ENCODE results near the gene ZNF497.
"Not testable (repeated sequence)": the region's sequence is repeated elsewhere in the genome, so short reads cannot be mapped to it uniquely, and the experiment has no call there.

The ZNF497 gene

DNA sequence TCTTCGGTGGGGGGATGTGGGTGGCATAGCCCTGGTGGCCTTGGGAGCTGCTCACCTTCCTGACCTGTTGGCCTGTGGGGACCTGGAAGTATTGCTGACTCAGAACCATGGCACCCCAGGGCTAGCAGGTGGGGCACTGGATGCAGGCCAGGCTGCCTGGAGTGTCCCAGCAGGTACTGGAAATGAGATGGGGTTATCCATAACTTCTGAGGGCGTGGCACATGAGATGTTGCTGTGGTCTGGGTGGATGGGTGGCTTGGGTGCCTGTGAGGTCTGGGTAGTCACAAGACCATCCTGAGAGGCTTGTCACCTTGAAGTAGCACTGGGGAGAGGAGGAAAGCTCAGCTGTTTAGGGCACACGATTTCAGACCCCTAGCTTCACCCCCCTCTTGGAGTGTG lies 32.3 kb upstream of the ZNF497 start:
- DNase-seq (ENCODE audit: low read depth in 2 of 2): no peak

DNA sequence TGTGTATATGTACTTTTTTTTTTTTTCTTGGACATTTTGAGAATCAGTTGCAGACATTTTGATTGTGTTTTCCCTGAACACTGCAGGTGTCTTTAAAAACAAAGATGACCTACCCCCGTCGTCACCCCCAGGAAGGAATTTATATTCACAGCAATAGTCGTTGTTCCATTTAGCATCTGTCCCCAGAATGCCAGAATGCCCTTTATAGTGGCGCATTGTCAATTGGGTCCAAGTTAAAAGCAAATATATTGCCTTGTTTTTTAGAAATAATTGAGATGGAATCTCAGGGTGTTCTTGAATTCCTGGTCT lies 31.1 kb upstream of the ZNF497 start:
- no peak for DNase-seq (ENCODE audit: low read depth in 2 of 2)

DNA sequence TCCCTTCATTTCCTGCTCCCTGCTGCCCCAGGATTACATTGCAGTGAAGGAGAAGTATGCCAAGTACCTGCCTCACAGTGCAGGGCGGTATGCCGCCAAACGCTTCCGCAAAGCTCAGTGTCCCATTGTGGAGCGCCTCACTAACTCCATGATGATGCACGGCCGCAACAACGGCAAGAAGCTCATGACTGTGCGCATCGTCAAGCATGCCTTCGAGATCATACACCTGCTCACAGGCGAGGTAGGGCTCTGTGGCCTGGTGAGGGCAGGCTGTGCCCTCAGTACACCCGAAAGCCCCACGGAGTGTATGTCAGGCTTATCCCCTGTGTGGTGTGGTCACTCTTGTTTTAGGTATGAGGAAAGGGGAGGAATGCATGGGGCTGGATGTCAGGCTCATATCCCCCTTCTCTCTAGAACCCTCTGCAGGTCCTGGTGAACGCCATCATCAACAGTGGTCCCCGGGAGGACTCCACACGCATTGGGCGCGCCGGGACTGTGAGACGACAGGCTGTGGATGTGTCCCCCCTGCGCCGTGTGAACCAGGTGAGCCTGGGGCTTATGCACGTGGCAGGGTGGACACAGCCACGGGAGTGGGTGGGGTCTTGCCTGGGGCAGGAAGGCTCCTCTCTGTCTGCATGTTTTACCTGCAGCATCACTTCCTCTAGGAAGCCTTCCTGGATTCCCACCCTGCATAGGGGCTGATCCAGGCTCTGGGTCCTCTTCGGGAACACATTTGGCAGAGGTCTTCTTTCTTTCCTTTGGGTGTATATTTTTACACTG lies 30.6 kb upstream of the ZNF497 start:
- no peak for DNase-seq (ENCODE audit: low read depth in 2 of 2)

DNA sequence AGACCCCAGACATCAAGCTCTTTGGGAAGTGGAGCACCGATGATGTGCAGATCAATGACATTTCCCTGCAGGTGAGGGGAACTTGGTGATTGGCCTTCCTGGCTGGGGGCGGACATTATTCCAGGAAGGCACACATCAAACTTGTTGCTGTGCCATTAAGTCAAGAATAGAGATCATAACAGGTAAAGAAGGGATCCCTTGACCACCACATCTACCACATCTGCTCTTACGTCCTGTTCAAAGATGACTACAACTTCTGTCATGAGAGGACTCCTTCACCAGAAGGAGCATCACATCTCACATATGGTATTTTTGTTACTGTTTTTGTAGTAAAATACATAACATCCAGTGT lies 25.6 kb upstream of the ZNF497 start:
- no peak for DNase-seq (ENCODE audit: low read depth in 2 of 2)

DNA sequence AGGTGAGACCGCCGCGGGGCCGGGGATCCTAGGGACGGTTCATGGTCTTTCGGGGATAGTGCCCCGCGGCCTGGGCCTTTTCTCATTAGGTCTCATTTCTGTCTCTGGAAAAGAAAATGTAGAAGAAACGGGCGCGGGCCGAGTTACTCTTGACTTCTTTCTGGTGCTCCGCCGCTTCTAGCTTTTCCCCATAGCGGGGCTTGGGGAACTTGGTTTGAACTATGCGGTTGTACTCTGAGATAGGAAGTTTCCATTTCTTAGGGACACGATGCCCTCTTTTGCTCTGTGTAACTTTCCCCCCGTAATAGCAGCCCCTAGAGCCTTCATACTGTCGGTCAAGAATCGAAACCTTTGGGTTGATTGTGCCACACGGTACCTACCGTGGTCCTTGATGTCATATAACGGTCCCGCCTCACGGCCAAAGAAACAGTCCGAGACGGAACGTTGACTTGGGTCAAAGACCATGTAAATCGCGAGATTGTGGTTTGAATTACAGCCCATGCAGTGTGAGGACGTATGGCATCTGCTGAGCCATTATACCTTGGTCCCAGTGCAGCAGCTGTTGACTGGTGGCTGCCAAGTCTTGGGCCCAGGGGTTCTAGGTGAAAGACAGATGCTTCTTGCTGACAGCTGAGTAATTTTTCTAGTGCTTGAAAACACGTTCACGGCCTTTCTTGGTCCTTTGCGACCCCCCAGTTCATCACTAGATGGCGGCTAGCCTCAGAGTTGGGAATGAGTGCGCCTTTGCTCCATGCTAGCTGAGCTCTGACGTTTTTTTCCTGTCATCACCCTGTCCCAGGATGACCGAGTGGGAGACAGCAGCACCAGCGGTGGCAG lies 25.0 kb upstream of the ZNF497 start:
- no peak for DNase-seq (ENCODE audit: low read depth in 2 of 2)

DNA sequence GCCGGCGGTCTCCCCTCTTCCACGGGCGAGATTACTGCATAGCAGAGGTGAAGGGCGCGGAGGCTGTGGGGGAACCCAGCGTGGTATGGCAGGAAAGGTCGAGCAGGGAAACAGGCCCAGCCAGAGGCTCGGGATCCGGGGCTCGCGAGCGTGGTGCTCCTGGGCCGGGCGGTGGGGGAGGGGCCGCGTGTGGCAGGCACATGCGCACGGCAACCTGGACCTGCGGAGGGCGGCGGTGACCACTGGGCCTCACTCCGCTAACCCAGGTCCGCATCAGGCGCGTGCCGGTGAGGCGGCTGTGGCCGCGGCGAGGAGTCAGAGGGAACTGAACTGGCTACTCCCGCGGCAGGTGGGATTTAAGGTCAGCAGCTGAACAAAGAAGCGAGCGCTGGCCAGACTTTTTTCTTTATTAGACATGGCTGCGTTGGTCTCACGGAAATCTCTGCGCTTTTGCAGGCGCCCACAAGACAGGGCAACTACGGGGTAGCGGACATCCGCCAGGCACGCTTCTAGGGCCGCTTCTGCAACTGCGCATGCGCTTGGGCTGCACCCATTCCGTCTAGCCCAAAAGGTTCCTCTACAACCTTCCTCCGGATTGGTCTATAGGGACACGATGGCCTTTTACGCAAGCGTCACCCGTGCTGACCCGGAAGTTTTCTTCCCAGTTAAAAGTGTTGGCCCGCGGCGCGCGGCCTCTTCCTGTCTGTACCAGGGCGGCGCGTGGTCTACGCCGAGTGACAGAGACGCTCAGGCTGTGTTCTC lies 24.2 kb upstream of the ZNF497 start, which contains the start of gene RPS5:
Gene RPS5 (plus strand): TSS at position 694 of the 762 bp plus-strand sequence. CDS start 869 bp downstream, outside the sequence.
- peak; percentile 93 to 95 for DNase-seq (ENCODE audit: low read depth in 2 of 2)

DNA sequence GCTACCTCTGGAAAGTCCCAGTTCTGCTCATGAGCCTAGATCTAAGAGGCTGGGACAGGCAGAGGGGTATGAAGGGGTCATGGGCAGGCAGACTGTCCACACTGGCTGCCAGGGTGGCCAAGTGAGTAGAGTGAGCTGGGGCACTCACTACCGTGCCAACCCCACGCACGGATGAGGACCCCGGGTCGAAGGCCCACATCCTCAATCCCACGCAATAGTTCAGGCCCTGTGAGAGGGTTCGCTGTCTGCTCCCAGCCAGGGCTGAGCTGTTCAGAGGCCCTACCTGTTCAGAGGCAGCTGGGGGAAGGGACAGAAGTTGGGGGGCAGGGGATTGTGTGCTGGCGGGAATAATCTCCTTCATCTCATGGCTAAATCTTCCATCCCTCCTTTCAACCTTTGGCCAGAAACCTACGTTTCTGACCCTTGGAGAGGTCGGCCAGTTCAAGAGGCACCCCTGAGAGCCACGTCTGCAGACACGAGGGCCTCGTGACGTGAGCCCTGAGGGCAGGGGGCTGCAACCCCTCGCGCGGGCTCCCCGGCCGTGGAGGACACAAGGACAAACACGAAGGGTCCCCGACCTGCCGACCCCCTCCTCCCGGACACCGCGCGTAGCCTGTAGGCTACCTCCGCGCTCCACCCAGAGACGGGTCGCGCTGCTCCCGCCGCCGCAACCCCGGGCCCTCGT lies 23.5 kb upstream of the ZNF497 start:
- no peak for DNase-seq (ENCODE audit: low read depth in 2 of 2)

DNA sequence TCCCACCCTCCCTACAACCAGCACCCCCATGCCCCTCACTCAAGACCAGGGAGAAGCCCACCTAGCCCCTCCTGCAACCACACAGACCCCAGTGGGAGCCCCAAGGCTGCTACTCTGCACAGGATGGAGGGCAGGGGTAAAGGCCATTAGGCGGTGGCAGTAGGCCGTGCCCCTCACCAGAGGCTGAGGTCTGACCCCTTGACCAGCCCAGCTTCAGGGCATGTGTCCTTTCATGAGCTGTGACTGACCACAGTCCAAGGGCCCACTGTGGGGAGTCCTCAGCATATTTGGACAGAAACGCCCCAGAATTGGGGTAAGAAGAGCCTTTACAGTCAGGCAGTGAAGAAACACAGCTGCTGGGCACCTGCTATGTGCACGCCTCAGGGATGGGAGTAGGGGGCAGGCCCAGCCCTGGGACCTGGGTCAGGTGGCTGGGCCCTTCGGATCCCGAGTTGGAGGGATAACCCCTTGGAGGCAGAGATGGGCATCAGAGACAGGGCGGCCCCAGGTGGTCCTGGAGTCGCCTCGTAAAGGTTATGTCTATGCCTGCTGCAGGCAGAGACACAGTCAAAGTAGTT lies 22.9 kb upstream of the ZNF497 start:
- no peak for DNase-seq (ENCODE audit: low read depth in 2 of 2)

DNA sequence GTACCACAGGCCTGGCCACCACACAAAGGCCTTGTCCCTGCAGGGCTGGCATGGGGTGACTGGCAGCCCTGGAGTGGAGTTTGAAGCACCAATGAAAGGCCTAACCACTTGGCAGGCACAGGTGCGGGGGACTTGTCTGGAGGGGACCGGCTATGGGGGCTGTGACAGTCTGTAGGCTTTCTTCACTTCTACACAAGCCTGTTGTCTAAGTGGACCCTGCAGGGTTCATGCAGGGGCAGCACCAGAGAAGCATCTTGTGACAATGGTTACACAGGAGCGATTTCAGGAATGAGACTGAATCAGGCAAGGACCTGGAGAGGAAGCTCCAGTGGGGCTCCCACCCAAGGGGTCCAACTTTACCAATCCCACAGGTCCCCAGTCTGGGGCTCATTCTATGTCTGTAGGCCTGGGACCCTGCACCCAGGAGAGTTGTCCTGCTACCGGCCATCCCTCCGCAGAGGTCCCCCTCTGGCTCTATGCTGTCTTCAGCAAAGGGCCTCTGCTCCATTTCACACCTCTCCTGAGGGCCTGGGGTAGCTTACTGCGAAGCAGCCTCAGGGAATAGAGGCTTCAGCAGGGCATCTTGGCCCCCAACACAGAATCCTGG lies 20.5 kb upstream of the ZNF497 start:
- no peak for DNase-seq (ENCODE audit: low read depth in 2 of 2)

DNA sequence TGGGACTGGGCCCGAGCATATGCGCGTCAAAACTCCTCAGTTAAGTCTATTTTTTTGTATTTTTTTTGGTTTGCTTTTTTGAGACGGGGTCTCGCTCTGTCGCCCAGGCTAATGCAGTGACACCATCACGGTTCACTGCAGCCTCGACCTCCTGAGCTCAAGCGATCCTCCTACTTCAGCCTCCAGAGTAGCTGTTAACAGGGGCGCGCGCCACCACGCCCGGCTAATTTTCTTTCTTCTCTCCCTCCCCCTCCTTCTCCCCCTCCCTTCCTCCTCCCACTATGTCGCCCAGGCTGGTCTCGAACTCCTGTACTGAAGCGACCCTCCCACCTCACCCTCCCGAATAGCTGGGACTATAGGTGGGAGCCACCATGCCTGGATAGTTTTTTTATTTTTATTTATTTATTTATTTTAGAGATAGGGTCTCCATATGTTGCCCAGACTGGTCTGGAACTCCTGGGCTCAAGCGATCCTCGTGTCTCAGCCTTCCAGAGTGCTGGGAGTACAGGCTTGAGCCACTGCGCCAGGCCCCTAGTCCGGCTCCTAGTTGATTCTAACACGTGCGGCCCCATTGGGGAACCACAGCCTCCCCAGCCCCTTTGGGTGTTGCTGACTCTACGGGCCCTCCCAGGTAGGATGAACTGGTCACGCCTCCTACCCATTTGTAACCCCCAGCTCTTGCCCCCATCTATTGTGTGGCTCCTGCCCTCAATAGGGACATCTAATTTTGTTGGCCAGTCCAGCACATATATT lies 19.1 kb upstream of the ZNF497 start:
- no peak for DNase-seq (ENCODE audit: low read depth in 2 of 2)

DNA sequence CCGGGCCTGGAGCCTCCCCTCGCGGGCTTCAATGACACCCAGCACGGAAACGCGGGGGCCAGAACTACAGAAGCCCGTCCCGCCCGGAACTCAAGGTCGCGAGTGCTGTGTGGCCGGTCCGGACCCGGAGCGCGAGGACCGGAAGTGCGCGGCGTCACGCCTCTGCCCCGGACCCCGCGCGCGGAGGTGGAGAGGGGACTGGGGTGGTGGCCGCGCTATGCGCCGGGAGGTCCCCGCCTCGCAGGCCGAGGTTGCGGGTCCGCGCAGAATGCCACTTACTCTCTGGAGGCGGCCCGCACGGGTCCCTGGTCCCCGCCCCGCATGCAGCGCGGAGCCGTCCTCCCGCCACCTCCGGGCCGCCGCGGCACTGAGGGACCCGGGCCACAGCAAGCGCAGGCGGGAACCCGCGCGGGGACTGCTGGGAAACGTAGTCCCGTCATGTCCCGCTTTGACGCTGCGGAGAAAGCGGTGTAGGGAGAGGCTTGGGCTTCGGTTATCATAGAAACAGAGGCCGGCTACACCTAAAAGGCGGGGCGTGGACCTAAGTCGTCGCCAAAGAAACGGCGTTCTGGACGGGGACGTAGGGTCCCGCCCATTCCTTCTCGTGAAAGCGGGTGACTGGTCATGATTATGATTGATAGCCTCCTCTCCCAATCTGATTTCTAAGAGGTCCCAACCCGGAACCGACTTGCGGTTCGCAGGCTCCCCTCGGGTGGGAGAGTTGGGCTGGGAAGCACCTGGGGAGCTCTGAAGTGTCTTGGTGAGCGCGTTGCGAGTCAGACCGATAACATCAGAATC lies 18.3 kb upstream of the ZNF497 start, which contains the start of gene ZNF837:
Gene ZNF837 (minus strand): TSS at position 369 of the 798 bp plus-strand sequence. CDS start 11,698 bp downstream, outside the sequence.
- DNase-seq (ENCODE audit: low read depth in 2 of 2): peak; percentile 98

DNA sequence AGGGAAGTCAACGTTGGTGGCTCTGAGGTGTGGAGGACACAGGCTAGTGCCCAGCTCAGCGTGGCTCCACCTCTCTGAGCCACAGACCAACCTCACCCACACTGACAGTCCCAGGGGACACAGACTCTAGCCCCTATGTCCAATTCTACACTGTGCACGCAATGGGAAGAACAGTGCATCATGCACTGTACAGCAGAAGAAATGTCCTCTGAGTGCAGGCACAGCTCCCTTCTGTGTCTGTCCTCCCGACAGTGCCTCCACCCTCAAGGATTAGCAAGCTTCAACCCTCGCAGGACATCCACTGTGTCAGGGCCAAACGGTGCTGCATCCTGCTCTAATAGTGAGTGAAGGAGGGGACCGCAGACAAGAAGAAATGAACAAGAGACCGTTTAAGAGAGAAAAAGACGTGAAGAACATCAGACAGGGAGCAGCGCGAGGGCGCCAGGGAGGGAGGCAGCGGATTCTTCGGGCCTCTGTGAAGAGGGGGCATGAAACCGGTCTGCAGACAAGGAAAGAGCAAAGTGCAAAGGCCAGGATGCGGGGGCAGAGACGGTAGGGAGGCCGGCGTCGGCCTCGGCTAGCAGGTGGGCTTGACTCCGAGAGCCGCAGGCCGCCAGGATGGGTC lies 17.6 kb upstream of the ZNF497 start:
- no peak for DNase-seq (ENCODE audit: low read depth in 2 of 2)

DNA sequence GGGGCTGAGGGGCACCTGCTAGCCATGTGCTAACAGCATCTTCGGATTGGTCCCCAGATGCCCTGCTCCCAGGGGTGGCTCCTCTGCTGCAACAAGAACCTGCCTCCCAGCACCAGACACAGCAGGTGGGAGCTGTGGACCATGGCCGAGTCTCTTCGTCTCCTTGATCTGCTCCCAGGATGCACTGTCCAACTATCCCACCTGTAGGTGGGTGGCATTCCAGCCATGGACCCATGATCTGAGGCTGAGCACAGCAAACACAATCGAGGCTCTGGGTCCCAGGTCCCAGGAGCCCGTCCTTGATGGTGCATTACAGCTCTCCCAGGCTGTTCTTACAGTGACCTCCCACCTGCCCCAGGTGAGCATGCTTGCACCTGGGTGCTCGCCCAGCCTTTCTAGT lies 16.7 kb upstream of the ZNF497 start:
- no peak for DNase-seq (ENCODE audit: low read depth in 2 of 2)

DNA sequence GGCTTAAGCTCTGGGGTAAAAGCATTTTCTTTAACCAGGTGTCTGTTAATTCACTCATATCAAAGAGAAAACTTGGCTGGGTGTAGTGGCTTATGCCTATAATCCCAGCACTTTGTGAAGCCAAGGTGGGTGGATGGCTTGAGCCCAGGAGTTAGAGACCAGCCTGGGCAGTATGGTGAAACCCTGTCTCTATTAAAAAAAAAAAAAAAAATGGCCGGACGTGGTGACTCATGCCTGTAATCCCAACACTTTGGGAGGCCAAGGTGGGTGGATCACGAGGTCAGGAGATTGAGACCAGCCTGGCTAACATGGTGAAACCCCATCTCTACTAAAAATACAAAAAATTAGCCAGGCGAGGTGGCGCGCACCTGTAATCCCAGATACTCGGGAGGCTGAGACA lies 14.2 kb upstream of the ZNF497 start:
- not testable (repeated sequence) for DNase-seq (ENCODE audit: low read depth in 2 of 2)

DNA sequence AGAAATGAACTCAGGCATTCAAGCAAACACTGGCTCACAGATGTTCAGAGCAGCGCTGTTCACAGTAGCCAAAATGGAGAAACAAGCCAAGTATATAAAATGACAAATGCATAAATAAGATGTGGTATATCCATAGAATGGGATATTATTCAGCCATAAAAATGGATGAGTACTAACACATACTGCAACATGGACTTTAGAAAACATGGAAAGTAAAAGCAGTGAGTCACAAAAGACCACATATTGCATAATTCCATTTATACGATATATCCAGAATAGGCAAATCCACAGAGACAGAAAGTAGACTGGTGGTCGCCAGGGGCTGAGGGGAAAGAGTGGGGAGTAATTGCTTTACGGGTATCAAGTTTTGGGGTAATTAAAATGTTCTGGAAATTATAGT lies 11.6 kb upstream of the ZNF497 start:
- no peak for DNase-seq (ENCODE audit: low read depth in 2 of 2)

DNA sequence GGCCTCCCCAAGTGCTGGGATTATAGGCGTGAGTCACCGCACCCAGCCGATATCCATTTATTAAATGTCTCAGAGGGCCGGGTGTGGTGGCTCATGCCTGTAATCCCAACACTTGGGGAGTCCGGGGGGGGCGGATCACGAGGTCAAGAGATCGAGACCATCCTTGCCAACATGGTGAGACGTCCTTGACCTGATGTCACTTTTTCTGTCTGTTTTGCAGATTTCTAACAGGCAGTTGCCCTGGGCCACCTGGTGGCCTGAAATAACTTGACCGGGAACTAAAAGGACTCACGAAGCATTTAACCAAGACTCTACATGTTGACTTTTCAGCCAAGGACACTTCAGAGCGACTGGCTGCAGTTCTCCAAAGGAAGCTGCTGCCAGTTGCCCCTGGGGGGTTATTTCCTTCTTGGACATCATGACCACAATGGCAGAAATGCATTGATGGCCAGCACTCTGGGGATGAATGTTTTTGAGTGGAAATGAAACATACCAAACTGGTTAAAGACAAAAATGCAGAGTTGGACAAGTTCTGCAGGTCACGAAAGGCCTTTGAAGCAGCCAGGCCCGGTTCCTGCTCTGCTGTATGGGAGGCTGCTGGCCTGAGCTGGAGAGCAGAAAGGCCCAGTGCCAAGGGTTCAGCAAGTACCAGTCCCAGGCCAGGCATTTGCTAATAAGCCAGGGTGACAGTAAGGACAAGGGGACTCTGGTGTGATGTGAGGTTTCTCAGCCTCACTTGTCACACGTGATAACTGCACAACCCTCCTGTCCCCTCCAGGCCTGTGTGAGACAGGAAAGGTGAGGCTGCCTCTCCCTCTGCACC lies 10.0 kb upstream of the ZNF497 start:
- no peak for DNase-seq (ENCODE audit: low read depth in 2 of 2)

DNA sequence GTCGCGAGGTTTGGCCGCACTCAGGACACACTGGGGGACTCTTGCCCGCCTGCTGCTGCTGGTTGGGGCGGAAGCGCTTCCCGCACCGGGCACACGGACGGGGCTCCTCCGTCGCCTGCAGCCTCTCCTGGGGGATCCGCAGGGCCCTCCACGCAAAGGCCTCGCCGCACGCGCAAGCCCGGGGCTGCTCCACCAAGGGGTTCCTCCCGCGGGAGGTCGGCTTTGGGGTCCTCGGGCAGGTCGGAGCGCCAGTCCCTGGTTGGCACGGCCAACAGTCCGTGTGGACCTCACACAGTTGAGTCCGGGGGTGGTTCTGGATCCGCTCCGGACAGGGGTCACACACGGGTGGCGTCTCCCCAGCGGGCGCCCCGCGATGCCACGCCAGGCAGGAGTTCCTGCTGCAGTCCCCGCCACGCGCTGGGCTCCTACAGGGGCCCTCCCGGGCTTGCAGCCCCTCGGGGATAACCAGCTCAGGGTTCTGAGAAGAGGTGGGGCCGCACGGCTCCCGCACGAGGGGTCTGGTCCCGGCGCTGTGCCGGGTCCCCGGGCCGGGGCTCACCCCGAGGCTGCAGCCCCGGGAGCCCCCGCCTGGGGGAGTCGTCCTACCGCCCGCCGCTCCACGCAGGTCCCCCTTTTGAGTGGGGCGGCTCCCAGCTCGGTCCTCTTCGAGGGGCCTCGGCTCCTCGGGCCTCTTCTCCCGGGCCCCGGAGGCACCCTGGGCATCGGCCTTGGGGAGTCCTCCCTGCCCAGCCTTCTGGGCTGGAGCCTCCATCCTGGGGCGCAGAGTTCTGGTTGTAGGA lies 6.2 kb upstream of the ZNF497 start:
- no peak for DNase-seq (ENCODE audit: low read depth in 2 of 2)
